Cortex of kidney (tissue), 1 donor: ENCODE measurements around the gene DGKD.

Experiments
- DNase-seq: peaks from one replicate; lab custom pipeline; 2025; lab: John Stamatoyannopoulos, UW

The DGKD gene

DNA sequence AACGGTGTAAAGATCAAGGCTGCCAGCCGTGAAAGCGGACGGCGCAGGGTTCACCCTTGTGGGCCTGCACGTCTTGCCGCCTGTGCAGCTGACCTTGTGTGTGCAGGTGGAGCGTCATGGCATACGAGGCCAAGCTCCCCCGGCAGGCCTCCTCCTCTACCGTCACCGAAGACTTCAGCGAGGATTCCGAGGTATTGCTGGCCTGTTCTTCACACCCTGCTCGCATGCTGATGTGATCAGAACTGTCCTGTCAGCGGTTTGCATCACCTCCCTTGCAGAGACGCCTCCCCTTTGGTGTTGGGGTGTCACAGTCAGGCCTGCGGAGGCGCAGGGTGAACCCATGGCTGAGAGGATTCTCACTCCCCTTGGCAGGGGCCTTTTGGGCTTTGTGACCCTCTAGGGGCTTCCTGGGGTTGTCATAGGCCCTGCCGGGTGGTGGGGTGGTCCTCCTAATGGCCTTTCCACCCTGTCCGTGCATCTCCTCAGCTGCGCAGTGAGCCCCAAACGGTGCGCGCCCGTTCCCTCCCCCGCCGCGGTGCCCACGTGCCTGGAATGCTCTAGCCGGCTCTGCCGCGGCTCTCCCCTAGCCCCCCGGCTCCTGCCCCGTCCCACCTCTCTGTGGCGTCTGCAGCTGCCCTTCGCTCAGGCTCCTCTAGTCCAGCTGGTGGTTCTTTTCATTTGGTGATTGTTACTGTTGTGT is 92.5 kb downstream of the DGKD start:
- no peak for DNase-seq

GRCh38 chr2:233447506-233448219 is 93.4 kb downstream of the DGKD start:
- DNase-seq: no peak

- no peak for DNase-seq
Measured at GRCh38 chr2:233448220-233448559, 93.9 kb downstream of the DGKD start.

- no peak for DNase-seq
Measured at GRCh38 chr2:233448575-233448974, 94.3 kb downstream of the DGKD start.

DNA sequence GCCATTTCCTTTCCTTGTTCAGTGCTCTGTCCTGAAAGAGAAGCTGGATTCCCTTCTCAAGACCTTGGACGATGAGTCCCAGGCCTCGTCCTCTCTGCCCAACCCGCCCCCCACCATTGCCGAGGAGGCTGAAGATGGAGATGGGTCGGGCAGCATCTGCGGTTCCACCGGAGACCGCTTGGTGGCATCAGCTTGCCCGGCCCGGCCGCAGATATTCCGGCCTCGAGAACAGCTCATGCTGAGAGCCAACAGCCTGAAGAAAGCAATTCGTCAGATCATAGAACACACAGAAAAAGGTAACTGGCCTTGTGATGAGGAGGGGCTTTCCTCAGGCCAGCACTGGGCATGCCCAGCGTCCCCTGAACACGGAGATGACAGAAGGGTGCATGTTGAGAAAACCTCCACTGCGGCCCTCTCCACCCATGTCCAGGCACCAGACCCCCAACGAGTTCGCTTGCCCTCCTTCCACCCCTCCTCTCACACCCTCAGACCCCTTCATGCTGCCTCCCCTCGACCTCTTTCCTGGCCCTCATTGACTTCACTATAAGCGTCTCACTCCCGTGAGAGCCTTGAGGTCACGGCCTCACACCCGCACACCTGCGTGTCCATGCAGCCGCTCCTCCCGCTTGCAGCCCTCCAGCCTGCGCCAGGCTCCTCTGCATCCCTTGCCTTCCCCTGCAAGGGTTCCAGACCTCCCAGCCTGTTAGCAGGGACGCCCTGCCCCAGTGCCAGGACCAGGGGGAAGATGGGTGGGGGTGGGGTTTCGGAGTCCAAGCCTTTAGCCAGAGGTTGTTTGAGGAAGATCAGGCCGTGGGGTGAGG is 95.0 kb downstream of the DGKD start:
- no peak for DNase-seq

GRCh38 chr2:233449921-233450863 is 95.9 kb downstream of the DGKD start:
- DNase-seq: no peak

DNA sequence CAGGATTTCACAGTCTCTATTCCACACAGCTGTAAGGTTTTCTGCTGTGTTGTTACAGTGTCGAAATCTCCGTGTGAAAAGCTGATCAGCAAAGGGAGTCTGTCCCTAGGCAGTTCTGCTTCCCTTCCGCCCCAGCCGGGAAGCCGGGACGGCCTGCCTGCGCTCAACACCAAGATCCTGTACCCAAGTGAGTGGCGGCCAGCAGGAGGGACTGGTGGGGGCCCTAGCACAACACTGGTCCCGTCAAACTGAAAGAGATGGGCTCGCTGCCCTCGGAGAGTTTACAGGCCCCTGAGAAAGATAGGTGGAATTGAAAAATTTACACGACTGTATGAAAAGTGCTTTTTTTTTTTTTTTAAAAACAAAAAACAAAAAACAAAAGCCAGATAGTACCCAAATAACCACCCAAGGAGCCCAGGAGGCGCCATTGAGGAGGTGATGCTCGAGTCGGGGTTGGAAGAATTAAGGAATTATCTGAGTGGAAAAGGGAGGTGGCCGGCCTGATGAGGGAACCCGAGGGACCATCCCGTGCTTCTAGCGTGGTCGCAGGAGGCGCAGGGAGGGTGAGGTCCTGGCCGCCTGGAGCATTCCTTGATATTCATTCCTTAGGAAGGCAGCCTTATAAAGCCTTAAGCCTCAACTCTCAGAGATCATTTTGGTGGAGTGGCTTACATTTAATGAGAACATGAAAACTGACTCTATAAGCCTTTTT is 96.7 kb downstream of the DGKD start:
- DNase-seq: no peak

DNA sequence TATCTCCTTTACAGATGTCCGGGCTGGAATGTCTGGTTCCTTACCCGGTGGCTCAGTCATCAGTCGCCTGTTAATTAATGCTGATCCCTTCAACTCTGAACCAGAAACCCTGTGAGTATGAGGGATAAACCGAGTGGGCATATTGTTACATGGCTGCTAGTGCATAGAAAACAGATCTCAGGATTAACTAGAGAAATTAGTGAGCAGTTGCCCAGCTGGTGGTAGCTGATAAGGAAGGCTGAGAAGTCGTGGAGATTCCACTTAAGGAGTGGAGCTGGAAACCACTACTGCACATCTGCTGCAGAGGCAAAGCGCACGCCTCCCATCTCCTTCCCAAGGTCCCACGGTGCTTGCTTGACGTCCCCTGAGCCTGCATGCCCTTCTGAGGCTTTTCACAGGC is 97.7 kb downstream of the DGKD start:
- no peak for DNase-seq

GRCh38 chr2:233453111-233453915 is 99.0 kb downstream of the DGKD start:
- DNase-seq: no peak

DNA sequence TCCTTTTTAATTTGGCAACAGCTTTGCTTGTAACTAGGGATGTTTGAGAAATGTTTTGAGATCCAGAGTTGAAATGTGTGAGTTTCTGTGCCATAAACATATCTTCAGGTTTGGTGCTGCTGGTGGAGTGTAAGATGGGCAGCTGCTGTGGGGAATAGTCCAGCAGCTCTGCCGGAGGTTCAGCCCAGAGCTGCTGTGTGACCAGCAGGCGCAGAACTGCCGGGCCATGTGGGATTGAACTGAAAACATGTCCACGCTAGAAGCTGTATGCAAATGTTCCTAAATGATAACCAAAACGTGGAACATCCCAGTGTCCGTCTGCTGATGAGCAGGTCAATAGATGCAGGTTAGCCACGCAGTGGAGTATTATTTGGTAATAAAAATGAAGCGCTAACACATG is 99.6 kb downstream of the DGKD start:
- no peak for DNase-seq

- no peak for DNase-seq
Measured at GRCh38 chr2:233455006-233455405, 100.7 kb downstream of the DGKD start.

DNA sequence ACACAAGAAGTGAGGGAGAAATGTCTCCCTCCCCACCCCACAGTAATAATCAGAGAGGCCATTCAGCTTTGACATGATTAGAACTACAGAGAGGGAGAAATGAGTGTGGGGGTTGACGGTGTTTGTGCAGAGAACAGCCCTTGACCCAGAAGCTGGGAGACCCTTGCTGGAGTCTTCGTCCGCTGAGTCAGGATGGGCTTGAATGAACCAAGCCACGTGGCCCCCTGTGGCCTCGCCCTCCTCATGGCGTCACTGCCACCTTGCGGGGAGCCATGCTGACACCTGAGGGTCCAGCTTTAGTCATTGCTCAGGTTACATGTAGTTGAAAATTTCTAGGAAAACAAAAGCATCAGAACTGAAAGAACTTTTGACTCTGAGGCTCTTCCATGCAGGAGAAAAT is 101.2 kb downstream of the DGKD start:
- no peak for DNase-seq

- DNase-seq: no peak
Measured at GRCh38 chr2:233456111-233456510, 101.8 kb downstream of the DGKD start.

GRCh38 chr2:233456934-233457333 is 102.6 kb downstream of the DGKD start:
- DNase-seq: no peak

GRCh38 chr2:233457356-233457755 is 103.1 kb downstream of the DGKD start:
- no peak for DNase-seq

DNA sequence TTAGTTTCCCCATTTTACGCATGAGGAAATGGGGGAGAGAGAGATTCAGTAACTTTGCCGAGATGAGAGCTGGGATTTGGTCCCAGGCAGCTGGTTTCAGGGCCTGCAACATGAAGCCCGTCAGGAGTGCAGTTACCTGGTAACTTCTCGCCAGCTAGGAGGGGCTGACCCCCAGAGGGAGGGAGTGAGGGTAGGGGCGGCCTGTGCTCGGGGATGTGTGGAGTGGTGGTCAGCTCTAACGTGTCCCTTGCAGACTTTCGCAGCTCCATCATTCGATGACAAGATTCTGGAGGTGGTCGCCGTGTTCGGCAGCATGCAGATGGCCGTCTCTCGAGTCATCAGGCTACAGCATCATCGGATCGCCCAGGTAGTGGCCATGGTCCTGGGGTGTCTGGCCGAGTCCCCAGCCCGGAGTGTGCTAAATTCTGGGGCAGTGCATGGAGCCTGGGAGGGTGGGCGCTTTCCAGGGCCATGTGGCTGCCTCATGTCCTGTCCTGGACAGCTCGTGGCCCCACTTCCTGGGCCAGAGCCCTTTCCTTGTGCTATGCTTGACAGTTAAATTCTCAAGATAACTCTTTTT is 103.8 kb downstream of the DGKD start:
- no peak for DNase-seq

GRCh38 chr2:233458826-233459225 is 104.5 kb downstream of the DGKD start:
- DNase-seq: no peak

- no peak for DNase-seq
Measured at GRCh38 chr2:233459426-233459825, 105.1 kb downstream of the DGKD start.

DNA sequence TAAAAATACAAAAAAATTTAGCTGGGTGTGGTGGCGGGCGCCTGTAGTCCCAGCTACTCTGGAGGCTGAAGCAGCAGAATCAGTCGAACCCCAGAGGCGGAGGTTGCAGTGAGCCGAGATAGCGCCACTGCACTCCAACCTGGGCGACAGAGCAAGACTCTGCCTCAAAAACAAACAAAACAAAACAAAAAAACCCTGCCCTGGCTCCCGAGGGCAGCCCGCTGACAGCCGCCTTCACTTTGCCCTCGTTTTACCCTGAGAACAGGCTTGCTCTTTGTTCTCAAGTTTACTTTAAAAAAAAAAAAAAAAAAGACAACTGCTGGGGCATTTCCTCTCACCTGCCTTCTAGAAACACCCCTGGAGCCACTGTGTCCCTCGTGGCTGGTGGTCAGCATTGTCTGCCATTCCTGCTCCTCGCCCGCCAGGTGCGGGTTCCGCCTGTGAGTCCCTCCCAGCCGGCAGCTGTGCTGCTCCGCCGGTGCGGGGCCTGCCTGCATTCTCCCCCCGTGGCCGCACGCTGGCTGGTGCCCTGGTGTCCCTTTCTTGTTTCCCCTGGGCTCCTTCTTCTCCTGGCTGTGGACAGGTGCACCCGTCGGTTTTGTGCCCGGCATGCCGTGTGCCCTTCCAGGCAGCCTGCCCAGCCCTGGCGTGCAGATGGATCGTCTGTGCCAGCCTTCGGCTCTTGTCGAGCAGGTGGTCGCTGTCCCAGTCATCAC is 106.6 kb downstream of the DGKD start:
- DNase-seq: no peak
